Stimulated activated CD8-positive, alpha-beta memory T cell treated with anti-CD3 and anti-CD28 coated beads, Interleukin-15, amount 100 ng/mL, for 48 hours (primary cell): ENCODE results near the gene ZFYVE16.
"Not testable (repeated sequence)": the region's sequence is repeated elsewhere in the genome, so short reads cannot be mapped to it uniquely, and the experiment has no call there.

Experiments used
- DNase-seq, 2 donors: peaks; one replicate each; pipeline ENCODE4 v3.0.0-alpha.2; 2020; ENCODE audit warnings: low read depth in 2 of 2

Gene ZFYVE16

GRCh38 chr5:80407735-80408483 lies at the start of gene ZFYVE16:
Gene ZFYVE16 (plus strand): TSS chr5:80408064. CDS start chr5:80434148, 26,084 bp downstream.
- peak; percentile 95 for DNase-seq

- DNase-seq, result no peak
Measured at GRCh38 chr5:80360914-80361444, 46.9 kb upstream of the ZFYVE16 start.

- DNase-seq, result no peak
Measured at GRCh38 chr5:80364892-80365291, 43.0 kb upstream of the ZFYVE16 start.

- DNase-seq, result no peak
Measured at GRCh38 chr5:80368661-80369480, 39.0 kb upstream of the ZFYVE16 start.

GRCh38 chr5:80369521-80369920 lies 38.3 kb upstream of the ZFYVE16 start:
- DNase-seq, result no peak

- DNase-seq, result no peak
Measured at GRCh38 chr5:80370390-80370789, 37.5 kb upstream of the ZFYVE16 start.

GRCh38 chr5:80372780-80373179 lies 35.1 kb upstream of the ZFYVE16 start:
- DNase-seq, result no peak

- no peak for DNase-seq
Measured at GRCh38 chr5:80374188-80374587, 33.7 kb upstream of the ZFYVE16 start.

- no peak for DNase-seq
Measured at GRCh38 chr5:80376557-80376956, 31.3 kb upstream of the ZFYVE16 start.

GRCh38 chr5:80382488-80382887 lies 25.4 kb upstream of the ZFYVE16 start:
- no peak for DNase-seq

- no peak for DNase-seq
Measured at GRCh38 chr5:80387063-80387768, 20.6 kb upstream of the ZFYVE16 start.

GRCh38 chr5:80389580-80389979 lies 18.3 kb upstream of the ZFYVE16 start:
- DNase-seq, result no peak

- not testable (repeated sequence) for DNase-seq
Measured at GRCh38 chr5:80390413-80390812, 17.5 kb upstream of the ZFYVE16 start.

GRCh38 chr5:80391267-80391666 lies 16.6 kb upstream of the ZFYVE16 start:
- DNase-seq, result not testable (repeated sequence)

GRCh38 chr5:80399526-80400239 lies 8.2 kb upstream of the ZFYVE16 start:
- DNase-seq, result no peak

- not testable (repeated sequence) for DNase-seq
Measured at GRCh38 chr5:80400368-80400767, 7.5 kb upstream of the ZFYVE16 start.

- no peak for DNase-seq
Measured at GRCh38 chr5:80403782-80404181, 4.1 kb upstream of the ZFYVE16 start.

- no peak for DNase-seq
Measured at GRCh38 chr5:80406980-80407734, 707 bp upstream of the ZFYVE16 start.

- DNase-seq, result peak in 1 of 2 donors; percentile 18
Measured at GRCh38 chr5:80408484-80409366, 861 bp downstream of the ZFYVE16 start.
